Hematopoietic multipotent progenitor cell treated with erythropoietin and hydrocortisone succinate and interleukin-3 and kit ligand, for 15 days (in vitro differentiated cells): ENCODE results near the gene ATG10.

Experiments
- DNase-seq: peaks from one replicate; pipeline ENCODE4 v3.0.0-alpha.2; 2015; ENCODE audit warnings: low spot score

The ATG10 gene

DNA sequence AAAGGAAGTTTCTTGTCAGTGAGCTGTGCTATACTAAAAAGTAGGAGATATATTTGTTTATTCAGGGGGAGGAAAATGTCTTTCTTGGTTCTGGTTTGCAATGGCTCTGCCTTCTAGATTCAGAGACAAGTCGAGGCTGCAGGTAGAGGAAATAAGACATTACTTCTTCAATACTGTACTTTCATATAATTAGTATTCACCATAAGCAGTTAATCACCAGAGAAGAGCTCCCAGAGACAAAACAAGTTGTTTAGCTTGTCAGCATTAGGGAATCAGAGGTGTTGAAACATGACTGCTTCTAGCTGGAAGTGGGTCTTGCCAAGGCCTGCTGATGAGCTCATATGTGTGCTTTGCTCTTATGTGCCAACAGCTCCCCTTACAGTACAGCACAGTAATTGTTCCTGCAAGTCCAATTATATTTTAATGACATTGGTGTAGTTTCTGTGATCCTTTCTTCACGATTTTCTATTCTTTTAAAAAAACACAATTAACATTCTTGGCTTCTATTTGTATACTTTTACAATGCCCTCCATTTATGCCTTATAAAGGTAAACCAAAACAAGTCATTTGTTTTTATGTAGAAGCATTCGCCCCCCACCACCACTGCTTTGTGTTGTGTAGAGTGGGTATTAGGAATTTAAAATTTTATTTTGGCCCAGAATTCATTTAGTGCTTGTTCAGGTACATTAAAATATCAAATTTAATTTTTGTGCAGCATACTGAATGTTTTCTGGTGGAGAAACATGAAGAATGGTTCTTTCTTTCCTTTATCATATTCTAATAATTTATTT lies 194.1 kb downstream of the ATG10 start:
- DNase-seq = peak; percentile 7

DNA sequence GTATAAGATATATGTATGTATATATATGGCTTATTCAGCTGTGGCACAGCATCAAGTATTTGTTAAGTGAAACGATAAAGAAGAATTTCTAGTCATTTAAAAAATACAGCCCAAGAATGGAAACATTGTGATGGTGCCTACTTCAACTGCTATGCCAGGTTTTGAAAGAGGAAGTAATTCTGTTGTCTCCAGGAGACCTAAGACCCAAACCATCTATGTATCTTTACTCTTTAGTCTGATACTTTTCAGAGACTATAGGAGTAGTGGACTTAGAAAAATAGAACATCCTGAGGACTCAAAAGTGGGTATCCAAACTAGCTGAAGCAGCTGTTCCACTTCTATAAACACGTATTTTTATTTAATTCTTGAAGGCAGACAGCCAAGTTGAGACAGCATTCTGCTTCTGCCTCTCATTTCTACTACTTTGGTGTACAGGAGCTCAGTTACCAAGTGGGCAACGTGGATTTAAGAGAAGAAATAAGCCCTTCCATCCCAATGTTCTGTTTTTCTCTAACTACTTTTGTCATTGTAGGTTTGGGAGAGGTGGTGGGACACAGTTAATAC lies 195.6 kb downstream of the ATG10 start:
- no peak for DNase-seq

DNA sequence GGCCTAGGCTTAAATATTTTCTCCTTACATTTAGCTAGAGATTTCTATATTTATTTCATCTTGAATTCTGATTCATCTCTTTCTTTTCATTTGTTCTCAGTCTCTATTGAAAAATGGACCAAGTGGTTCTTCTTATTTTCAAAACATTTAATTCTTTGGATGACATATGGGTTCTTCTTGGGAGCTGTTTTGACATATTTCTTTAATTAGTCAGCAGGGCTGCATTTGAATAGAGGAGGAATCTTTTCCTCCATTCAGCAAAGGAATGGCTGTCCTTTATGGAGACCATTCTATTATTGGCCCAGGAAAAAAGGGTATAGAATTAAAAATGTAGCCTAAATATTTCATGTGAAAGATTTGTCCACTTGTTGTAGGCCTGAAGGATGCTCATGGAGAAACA lies 196.5 kb downstream of the ATG10 start:
- DNase-seq = no peak

DNA sequence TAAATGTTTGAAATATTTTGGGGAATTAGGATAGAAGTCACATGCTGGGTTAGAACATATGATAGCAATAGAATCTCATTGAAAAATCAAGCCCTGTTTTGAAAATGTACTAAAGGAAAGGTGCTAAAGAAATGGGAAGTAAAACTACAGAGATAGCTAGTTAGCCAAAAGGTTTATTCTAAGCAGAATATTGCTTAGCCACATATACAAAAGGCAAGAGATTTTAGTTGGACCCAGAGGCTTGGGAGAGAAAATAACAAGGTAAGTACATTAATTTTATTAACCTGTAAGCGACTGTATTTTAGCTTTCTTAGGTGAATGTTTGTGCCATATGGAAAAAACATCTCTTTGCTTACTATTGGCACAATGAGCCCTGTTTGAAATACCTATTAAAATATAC lies 198.1 kb downstream of the ATG10 start:
- DNase-seq = no peak

DNA sequence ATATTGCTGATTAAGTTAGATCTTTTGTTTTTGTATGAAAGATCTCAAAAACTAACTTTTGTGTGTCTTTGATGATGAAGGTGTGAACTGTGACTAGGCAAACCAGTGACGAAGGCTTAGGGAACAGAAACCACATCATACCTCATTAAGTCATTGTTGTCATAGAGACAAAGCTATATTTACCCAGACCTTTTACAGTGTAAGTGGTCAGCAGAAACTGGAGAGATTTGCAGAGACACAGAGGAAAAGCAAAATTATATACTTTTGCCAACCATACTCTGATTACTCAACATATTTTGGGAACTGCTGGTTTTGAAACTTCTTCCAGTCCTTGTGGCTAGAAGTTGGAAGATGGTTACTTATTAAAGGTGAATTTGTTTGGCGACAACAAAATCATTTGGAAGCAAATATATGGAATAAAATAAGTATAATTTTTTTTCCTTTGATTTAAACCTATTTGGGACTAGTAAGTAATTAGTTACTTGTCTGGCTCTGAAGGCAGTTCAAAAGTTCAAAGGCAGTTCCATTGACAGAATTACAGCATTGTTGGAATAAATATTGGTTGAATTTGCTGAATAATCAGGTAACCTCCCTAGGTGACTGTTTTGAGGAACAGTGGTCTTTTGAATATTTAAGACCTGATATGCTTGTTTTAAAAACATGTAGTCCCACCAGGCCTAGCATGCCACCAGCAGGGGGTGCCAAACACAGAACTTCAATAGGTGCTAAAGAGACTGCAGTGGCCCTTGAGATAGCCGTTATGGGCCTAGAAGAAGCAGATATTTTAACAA lies 202.5 kb downstream of the ATG10 start:
- peak; percentile 54 for DNase-seq

DNA sequence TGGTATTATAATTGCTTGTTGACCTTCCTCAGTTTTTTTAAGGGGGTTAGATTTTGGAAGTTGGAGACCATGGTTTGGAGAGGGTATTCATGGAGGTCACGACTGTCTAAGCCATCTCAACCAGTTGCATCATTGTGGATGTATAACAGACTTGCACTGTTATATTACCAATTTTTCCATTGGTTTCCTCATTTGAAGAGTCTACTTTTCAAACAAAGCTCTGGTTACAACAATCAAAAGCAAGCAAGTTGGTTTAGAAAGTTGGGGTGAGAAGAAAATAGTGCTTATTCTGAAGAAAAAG lies 203.0 kb downstream of the ATG10 start:
- no peak for DNase-seq

- no peak for DNase-seq
Observed at GRCh38 chr5:82176115-82176814, 204.4 kb downstream of the ATG10 start.

DNA sequence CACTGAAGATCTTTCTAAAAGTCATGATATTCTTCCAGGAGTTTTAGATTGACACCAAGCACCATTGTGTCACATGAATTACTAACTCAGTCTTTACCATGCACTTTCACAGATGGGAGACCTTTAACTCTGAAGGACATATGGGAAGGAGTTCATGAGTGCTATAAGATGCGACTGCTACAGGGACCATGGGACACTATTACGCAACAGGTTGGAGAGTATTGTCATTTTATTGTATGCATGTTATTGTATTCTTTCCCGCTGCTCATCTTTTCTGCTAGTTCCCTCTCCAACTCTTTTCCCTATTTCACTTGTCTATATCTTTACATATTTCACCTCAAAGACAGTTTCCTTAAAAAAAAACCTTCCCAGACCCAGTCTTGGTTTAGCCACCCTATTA lies 206.6 kb downstream of the ATG10 start:
- no peak for DNase-seq

- DNase-seq = no peak
Observed at GRCh38 chr5:82182662-82183061, 210.8 kb downstream of the ATG10 start.

DNA sequence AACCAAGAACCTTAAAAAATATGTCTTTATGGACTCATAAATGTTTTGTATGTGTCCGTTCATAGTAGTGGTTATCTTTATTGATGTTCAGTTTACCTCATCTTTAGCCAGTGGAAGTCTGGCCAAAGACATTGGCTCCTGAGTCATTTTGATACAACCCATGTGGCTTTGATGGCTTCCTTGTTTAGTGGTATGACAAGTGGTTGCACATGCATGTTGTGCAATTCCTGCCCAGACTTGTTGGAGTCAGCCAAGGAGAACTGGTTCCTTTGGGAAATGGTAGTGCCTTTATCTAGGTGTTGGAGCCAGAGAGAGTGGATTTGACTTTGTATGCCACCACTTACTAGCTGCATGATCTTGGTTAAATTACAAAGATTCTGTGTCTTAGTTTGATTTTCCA lies 212.0 kb downstream of the ATG10 start:
- no peak for DNase-seq

- DNase-seq = no peak
Observed at GRCh38 chr5:82185851-82186250, 214.0 kb downstream of the ATG10 start.

GRCh38 chr5:82197550-82197949 lies 225.7 kb downstream of the ATG10 start:
- DNase-seq = no peak

- no peak for DNase-seq
Observed at GRCh38 chr5:82204567-82204966, 232.7 kb downstream of the ATG10 start.

DNA sequence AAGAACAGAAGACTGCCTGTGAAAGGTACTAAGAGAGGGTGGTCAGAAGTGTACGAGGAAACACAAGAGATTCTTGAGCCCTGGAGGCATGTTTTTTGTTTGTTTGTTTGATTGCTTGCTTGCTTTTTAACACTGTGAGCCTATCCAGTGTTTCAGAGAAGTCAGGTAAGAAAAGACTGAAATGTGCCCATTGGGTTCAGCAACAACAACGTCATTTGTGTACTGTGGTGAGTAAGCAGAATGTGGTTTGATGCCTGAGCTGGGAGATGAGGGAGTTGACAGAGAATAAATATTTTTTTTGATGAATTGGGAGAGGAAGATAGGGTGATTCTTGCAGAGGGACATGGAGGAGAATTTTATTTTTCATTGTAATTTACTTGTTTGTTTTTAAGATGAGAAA lies 233.2 kb downstream of the ATG10 start:
- no peak for DNase-seq

DNA sequence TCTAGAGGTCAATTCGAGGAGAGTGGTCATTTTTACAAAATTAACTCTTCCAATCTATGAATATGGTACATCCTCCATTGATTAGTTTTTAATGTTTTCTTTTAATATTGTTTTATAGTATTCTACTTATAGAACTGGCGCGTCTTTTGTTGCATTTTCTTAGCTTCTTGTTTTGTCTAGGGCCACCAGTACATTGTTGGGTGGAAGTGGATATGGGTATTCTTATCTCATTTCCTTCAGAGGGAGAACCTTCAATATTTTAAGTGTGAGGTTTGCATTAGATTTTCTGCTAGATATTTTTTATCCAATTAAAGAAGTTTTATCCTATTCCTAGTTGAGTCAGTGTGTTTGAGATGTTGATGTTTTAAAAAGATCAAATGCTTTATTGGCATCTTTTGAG lies 236.5 kb downstream of the ATG10 start:
- no peak for DNase-seq

DNA sequence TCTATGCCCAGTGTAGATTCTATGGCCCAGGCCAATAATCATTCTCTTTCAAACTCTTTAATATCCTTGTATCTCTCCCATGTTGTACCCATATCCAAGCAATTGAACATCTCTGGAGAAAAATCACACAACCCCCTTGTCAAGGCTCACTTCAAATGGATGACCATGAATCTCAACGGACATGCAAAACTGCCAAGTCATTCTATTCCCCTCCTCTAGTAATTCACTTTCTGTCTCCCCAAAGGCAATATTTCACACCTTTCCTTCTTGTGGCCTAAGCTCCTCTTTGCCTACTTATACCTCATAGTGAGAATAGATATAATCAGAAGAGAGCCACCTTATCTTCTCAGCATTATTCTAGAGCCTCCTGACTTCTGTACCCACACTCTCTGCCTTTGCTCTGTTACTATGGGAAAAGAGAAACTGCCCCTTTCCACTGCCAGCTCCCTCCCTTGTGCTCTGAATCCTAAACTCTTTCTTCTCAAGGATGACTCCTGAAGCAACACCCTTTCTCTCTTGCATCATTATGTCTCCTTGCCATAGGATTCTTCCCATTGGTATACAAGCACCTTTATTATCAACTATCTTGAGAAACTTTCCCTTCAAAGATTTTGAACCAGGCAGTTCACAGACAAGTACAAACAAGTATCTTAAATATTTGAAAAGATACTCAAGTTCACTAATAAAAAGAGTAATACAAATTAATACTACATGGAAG lies 240.2 kb downstream of the ATG10 start:
- DNase-seq = no peak

GRCh38 chr5:82217917-82218316 lies 246.1 kb downstream of the ATG10 start:
- no peak for DNase-seq

- no peak for DNase-seq
Observed at GRCh38 chr5:82218374-82219156, 246.7 kb downstream of the ATG10 start.

GRCh38 chr5:82221020-82221419 lies 249.2 kb downstream of the ATG10 start:
- DNase-seq = no peak

GRCh38 chr5:82222597-82223574 lies 251.1 kb downstream of the ATG10 start:
- no peak for DNase-seq
